SU-DHL-6 (cell line): ENCODE data around the gene SYNDIG1.

Source experiments
- EZH2phosphoT487 ChIP-seq: fragments of 200-600 bp; sonication (generic), shearing (Covaris generic); conservative IDR thresholded peaks from 2 replicates; pipeline ENCODE4 v1.6.1; 2018; ENCODE audit warnings: mild to moderate bottlenecking, antibody characterized with exemption, low read length, moderate library complexity, mixed read lengths
- TF ChIP-seq, protein P1 (sequence below): fragments of 200-600 bp; sonication (generic); IDR thresholded peaks from one replicate; pipeline ENCODE4 v1.5.1; 2017; ENCODE audit warnings: antibody characterized with exemption, mild to moderate bottlenecking, low read length, moderate library complexity; ENCODE audit not compliant: insufficient read depth, poor library complexity, severe bottlenecking

DNA sequence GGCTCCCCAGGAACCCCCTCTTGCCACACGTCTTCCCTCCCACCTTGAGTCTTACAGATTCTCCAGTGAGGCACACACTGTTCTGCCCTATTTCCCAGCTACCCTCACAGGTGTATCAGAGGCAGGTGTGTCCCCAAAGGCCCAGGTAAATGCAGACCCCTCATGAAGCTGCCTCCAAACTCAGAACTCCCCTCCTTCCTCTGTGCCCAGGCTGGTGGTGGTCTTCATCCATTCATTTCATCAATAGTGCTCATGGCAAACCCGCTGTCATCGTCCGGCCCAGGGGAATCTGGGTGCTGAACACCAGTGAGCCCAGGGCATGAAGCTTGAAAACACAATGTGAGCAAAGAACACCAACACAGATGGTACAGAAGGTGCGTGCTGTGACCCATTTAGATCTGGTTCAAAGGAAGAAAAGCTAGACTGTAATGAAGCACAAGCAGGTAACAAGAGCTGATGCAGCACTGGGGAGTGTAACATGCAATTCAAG, 213.1 kb downstream of the SYNDIG1 start:
- TF ChIP-seq, protein P1, sequence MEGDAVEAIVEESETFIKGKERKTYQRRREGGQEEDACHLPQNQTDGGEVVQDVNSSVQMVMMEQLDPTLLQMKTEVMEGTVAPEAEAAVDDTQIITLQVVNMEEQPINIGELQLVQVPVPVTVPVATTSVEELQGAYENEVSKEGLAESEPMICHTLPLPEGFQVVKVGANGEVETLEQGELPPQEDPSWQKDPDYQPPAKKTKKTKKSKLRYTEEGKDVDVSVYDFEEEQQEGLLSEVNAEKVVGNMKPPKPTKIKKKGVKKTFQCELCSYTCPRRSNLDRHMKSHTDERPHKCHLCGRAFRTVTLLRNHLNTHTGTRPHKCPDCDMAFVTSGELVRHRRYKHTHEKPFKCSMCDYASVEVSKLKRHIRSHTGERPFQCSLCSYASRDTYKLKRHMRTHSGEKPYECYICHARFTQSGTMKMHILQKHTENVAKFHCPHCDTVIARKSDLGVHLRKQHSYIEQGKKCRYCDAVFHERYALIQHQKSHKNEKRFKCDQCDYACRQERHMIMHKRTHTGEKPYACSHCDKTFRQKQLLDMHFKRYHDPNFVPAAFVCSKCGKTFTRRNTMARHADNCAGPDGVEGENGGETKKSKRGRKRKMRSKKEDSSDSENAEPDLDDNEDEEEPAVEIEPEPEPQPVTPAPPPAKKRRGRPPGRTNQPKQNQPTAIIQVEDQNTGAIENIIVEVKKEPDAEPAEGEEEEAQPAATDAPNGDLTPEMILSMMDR, result no peak
- TF ChIP-seq EZH2phosphoT487, result no peak
